IMR-90 (cell line): ENCODE results near the gene TSPEAR.

ENCODE experiments used
- BHLHE40 ChIP-seq: fragments of 150-350 bp; IDR thresholded peaks from 2 replicates; pipeline ENCODE4 v1.6.1; 2016; ENCODE audit warnings: mild to moderate bottlenecking, low read depth, low read length
- CEBPB ChIP-seq: IDR thresholded peaks from 2 replicates; pipeline ENCODE4 v1.6.1; 2012; ENCODE audit warnings: low read depth, low read length, improper control_type of control experiment
- CHD1 ChIP-seq: IDR thresholded peaks from 2 replicates; pipeline ENCODE4 v1.6.1; 2012; ENCODE audit warnings: low read depth, low read length, improper control_type of control experiment
- ELK1 ChIP-seq: fragments of 150-350 bp; IDR thresholded peaks from 2 replicates; pipeline ENCODE4 v1.6.1; 2016; ENCODE audit warnings: low read depth, mild to moderate bottlenecking, low read length, moderate library complexity, borderline replicate concordance
- MAZ ChIP-seq: IDR thresholded peaks from 2 replicates; pipeline ENCODE4 v1.6.1; 2012; ENCODE audit warnings: low read depth, mild to moderate bottlenecking, low read length, improper control_type of control experiment, moderate library complexity, borderline replicate concordance
- MXI1 ChIP-seq: IDR thresholded peaks from 2 replicates; pipeline ENCODE4 v1.6.1; 2012; ENCODE audit warnings: low read depth, mild to moderate bottlenecking, low read length, moderate library complexity, borderline replicate concordance
- NFE2L2 ChIP-seq: fragments of 150-350 bp; IDR thresholded peaks from 2 replicates; pipeline ENCODE4 v1.6.1; 2016; ENCODE audit warnings: low read depth, mild to moderate bottlenecking, low read length
- POLR2A ChIP-seq: IDR thresholded peaks from 2 replicates; pipeline ENCODE4 v1.6.1; 2012; ENCODE audit warnings: mild to moderate bottlenecking, low read depth, low read length
- RAD21 ChIP-seq: IDR thresholded peaks from 2 replicates; pipeline ENCODE4 v1.6.1; 2012; ENCODE audit warnings: low read length, improper control_type of control experiment
- RCOR1 ChIP-seq: IDR thresholded peaks from 2 replicates; pipeline ENCODE4 v1.6.1; 2012; ENCODE audit warnings: mild to moderate bottlenecking, low read length, improper control_type of control experiment; ENCODE audit not compliant: insufficient replicate concordance
- RFX5 ChIP-seq: IDR thresholded peaks from 2 replicates; pipeline ENCODE4 v1.8.0; 2012; ENCODE audit warnings: low read depth, mild to moderate bottlenecking, low read length, moderate library complexity
- SMC3 ChIP-seq: fragments of 150-350 bp; IDR thresholded peaks from 2 replicates; pipeline ENCODE4 v1.6.1; 2016; ENCODE audit warnings: low read depth, mild to moderate bottlenecking, antibody characterized with exemption, low read length, moderate library complexity
- USF2 ChIP-seq: fragments of 150-350 bp; IDR thresholded peaks from 2 replicates; pipeline ENCODE4 v1.6.1; 2017; ENCODE audit warnings: mild to moderate bottlenecking, antibody characterized with exemption, low read length, low read depth
- TF ChIP-seq, protein P1 (sequence below): conservative IDR thresholded peaks from 2 replicates; pipeline ENCODE4 v1.5.1; 2012; ENCODE audit warnings: mild to moderate bottlenecking, low read depth, low read length, improper control_type of control experiment

DNA sequence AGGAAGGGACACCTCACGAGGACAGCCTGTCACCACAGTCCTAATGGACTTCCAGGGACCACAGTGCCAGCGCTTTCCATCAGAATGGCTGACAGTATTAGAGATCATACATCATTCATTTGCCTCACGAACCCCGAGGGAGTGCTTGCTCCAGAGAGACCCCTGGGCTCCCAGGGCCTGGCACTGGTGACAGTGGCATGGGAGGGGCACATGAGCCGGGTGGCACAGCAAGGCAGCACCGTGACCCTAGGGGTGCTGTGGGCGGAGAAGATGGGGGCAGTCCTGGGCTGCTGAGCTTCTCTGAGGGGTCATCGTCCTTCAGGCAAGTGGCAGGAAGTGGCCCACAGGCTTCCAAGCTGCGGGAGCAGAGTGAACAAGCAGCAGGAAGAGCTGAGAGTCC is 16.4 kb upstream of the TSPEAR start:
- no peak for TF ChIP-seq RCOR1
- TF ChIP-seq, protein P1, sequence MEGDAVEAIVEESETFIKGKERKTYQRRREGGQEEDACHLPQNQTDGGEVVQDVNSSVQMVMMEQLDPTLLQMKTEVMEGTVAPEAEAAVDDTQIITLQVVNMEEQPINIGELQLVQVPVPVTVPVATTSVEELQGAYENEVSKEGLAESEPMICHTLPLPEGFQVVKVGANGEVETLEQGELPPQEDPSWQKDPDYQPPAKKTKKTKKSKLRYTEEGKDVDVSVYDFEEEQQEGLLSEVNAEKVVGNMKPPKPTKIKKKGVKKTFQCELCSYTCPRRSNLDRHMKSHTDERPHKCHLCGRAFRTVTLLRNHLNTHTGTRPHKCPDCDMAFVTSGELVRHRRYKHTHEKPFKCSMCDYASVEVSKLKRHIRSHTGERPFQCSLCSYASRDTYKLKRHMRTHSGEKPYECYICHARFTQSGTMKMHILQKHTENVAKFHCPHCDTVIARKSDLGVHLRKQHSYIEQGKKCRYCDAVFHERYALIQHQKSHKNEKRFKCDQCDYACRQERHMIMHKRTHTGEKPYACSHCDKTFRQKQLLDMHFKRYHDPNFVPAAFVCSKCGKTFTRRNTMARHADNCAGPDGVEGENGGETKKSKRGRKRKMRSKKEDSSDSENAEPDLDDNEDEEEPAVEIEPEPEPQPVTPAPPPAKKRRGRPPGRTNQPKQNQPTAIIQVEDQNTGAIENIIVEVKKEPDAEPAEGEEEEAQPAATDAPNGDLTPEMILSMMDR, result no peak
- TF ChIP-seq POLR2A, result no peak
- TF ChIP-seq MXI1, result no peak
- no peak for TF ChIP-seq NFE2L2
- TF ChIP-seq USF2, result no peak
- no peak for TF ChIP-seq ELK1
- no peak for TF ChIP-seq CEBPB
- no peak for TF ChIP-seq RFX5
- TF ChIP-seq BHLHE40, result no peak
- no peak for TF ChIP-seq MAZ
- TF ChIP-seq RAD21, result no peak
- TF ChIP-seq SMC3, result no peak
- TF ChIP-seq CHD1, result no peak
